Right lobe of liver (tissue), 6 donors: ENCODE results near the gene SOCS7. TPM values are rescaled to one million over a fixed set of nuclear protein-coding genes. Genes with fewer than 3 reads are reported as not detected.

ENCODE experiments used
- ATAC-seq, 4 donors: fragments of 200-7000 bp; cut with Tn5 transposase; one replicate each; pipeline ENCODE4 v1.9.1; 2020; ENCODE audit warnings: mild to moderate bottlenecking in 4 of 4, moderate library complexity in 4 of 4
- DNase-seq, 3 donors: peaks; one replicate each; pipeline ENCODE4 v3.0.0-alpha.2; 2020
- H3K27ac ChIP-seq, 3 donors: fragments of 200-600 bp; one replicate each; pipeline ENCODE4 v1.8.0; 2022
- H3K27me3 ChIP-seq, 2 donors: fragments of 200-600 bp; one replicate each; pipeline ENCODE4 v1.8.0; 2022
- H3K36me3 ChIP-seq, 4 donors: fragments of 200-600 bp; sonication (generic) in 1 of 4; one replicate each; pipeline versions ENCODE4 v1.5.1 to v1.8.0; 2017 to 2022; ENCODE audit warnings: control low read depth in 1 of 4
- H3K4me1 ChIP-seq, 4 donors: fragments of 200-600 bp; sonication (generic) in 1 of 4; one replicate each; pipeline versions ENCODE4 v1.5.1 to v1.8.0; 2017 to 2022; ENCODE audit warnings: control low read depth in 1 of 4
- H3K4me3 ChIP-seq, 3 donors: fragments of 200-600 bp; one replicate each; pipeline ENCODE4 v1.8.0; 2022
- H3K9me3 ChIP-seq, 4 donors: fragments of 200-600 bp; sonication (generic) in 1 of 4; one replicate each; pipeline versions ENCODE4 v1.5.1 to v1.8.0; 2017 to 2022; ENCODE audit warnings: control low read depth in 1 of 4
- POLR2A ChIP-seq: fragments of 450-650 bp; IDR thresholded peaks from one replicate; pipeline ENCODE4 v1.6.1; 2017; ENCODE audit warnings: antibody characterized with exemption, mild to moderate bottlenecking
- WGBS: methylation state at CpG from one replicate; pipeline ENCODE4 v1.1.6; 2018; ENCODE audit warnings: low coverage, low lambda C conversion rate; ENCODE audit not compliant: insufficient coverage; ENCODE audit errors: missing lambda C conversion rate; 5-methylcytosine and 5-hydroxymethylcytosine counted together
- intact Hi-C, 2 donors: fragments of 100-400 bp; cut with DNase I; formaldehyde crosslinking; loops; one replicate each; pipeline versions ENCODE4 v1.11.2 to v1.14.1; 2022
- total RNA-seq, 6 experiments: library from RNA; depleted of rRNA in 2 of 6; stranded (reverse); fragments of >200 nt in 2 of 6; fragmentation: NEBNext Ultra II Directional in 3 of 6; extraction: Animal tissue kit (Norgen Biotek cat#: 25700) in 3 of 6; gene quantifications; one replicate each; pipeline versions ENCODE4 v1.1.0 to v1.2.4, GENCODE V29; 2016 to 2023
- TF ChIP-seq, protein P1 (sequence below), 4 donors: fragments of 200-600 bp in 3 of 4; fragments of 450-650 bp in 1 of 4; IDR thresholded peaks; one replicate each; pipeline versions ENCODE4 v1.5.1 to v1.8.0; 2016 to 2022; ENCODE audit warnings: antibody characterized with exemption in 4 of 4, mild to moderate bottlenecking in 2 of 4
- donor health status: DM: no; HTN: yes; CAD: no.
- donor health status: DM: no; HTN: no; CAD: no.
- donor health status: DM: no; HTN: no; CAD: no.
- donor health status: DM: no; HTN: yes; CAD: no.
- donor health status: DM: no; HTN: yes; CAD: no.

SOCS7 gene
- total RNA-seq, 6 experiments from 2014 or later: 2.2 to 6.0 (median 4.3) TPM

DNA sequence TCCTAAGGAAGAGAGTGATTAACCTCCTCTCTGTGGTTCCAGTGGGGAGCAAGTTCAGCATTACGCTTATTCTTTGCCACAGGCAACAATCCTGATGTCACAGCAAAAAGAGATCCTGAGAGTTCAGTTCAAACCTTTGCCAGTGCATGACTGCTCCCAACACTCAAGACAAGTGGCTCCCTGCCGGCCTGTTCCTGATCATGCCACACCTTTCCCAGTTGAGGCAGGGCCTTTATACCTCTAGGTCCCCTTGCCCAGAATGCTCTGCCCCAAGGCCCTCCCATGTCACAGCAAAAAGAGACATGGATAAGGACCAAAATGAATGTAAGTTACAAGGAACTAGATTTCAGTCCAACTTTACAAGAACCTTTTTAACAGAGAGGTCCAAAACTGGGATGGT, 45.6 kb downstream of the SOCS7 start:
- TF ChIP-seq POLR2A: no peak
- TF ChIP-seq, protein P1, sequence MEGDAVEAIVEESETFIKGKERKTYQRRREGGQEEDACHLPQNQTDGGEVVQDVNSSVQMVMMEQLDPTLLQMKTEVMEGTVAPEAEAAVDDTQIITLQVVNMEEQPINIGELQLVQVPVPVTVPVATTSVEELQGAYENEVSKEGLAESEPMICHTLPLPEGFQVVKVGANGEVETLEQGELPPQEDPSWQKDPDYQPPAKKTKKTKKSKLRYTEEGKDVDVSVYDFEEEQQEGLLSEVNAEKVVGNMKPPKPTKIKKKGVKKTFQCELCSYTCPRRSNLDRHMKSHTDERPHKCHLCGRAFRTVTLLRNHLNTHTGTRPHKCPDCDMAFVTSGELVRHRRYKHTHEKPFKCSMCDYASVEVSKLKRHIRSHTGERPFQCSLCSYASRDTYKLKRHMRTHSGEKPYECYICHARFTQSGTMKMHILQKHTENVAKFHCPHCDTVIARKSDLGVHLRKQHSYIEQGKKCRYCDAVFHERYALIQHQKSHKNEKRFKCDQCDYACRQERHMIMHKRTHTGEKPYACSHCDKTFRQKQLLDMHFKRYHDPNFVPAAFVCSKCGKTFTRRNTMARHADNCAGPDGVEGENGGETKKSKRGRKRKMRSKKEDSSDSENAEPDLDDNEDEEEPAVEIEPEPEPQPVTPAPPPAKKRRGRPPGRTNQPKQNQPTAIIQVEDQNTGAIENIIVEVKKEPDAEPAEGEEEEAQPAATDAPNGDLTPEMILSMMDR (IDR thresholded peaks at IDR 0.05): no peak
- no peak for ATAC-seq
- intact Hi-C loops: no loop called here

DNA sequence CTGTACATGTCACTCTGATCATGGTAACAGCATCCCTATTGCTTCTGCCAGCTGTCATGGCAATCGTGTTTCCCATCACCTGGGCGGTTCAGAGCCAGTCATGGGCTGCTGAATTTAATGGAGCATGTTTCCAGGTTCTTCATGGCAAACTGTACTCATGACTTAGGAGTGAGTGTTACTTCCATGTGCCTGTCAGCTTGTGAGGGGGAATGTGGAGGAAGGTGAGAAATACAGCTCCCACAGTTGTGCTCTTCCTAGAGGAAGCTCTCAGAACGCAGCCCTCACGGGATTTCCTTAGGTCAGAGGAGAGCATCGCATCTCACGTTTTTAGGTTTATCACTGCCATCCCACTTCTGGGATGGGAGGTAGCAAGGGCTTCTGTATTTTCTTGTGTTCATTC, 48.6 kb downstream of the SOCS7 start:
- Histone ChIP-seq H3K4me1 (no peaks in the 10 kb centered on the region), H3K9me3 (no peaks in the 10 kb centered on the region), H3K27me3 (no peaks in the 10 kb centered on the region), H3K4me3 (no peak overlapping the region), H3K27ac (no peak overlapping the region), H3K36me3 (peaks cover 0 to 41% (median 19%) of the 10 kb centered on the region in 4 donors)
- intact Hi-C loops: no loop called here
- 79% methylated on average over 5 of the region's 6 CpGs for WGBS
- DNase-seq: no peak
- no peak for ATAC-seq
- TF ChIP-seq POLR2A: no peak

More for the DNA sequence above, 45.6 kb downstream of the SOCS7 start:
- Histone ChIP-seq H3K9me3 (no peaks in the 10 kb centered on the region), H3K27ac (no peak overlapping the region), H3K4me1 (no peaks in the 10 kb centered on the region), H3K36me3 (peaks cover 0 to 42% (median 21%) of the 10 kb centered on the region in 4 donors), H3K27me3 (no peaks in the 10 kb centered on the region), H3K4me3 (no peak overlapping the region)
- no peak for DNase-seq
- WGBS: 100% methylated on average over 1 of the region's 2 CpGs

DNA sequence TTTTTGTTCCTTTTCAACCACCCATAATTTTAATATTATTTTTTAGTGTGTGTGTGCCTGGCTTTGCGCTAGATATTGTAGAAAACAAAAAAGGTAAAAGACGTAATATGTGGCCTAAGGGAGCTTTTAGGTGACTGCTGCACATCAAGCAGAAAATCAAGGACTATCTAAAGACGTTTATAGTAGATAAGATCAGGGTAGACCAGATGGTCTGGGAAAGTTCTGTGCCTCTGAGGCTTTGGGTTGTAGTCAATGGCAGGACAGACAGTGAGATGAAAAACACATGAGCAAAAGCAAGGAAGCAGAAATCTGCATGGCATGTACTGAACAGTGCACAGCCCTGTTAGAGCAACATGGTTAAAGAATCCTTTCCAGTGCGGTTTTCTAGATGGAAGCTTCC, 49.8 kb downstream of the SOCS7 start:
- Histone ChIP-seq H3K27me3 (no peaks in the 10 kb centered on the region), H3K4me1 (no peaks in the 10 kb centered on the region), H3K27ac (no peak overlapping the region), H3K36me3 (peaks cover 0 to 29% (median 13%) of the 10 kb centered on the region in 4 donors), H3K9me3 (no peaks in the 10 kb centered on the region), H3K4me3 (no peak overlapping the region)
- no peak for TF ChIP-seq POLR2A
- TF ChIP-seq, protein P1 (IDR thresholded peaks at IDR 0.05): no peak
- ATAC-seq: no peak
- DNase-seq: no peak
- intact Hi-C loops: no loop called here
- WGBS: 83% methylated on average over 4 of the region's 4 CpGs

DNA sequence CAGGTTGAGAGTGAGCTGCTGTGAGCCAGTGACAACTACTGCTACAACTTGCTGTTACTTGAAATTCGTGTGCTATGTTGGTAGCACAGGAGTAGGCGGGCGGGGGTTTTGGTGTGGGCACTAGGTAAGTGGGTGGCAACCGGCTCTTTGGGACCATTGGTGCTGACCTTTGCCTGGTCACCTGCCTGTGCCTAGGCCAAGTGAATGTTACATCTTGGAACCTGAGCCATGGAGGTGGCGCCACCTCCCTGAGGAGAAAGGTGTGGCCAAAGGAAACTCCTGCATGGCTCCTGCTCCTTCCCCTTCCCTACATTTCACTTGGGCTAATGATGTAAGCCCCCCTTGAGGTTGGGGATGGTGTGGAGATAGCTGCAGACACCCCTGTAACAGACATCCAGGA, 51.3 kb downstream of the SOCS7 start:
- Histone ChIP-seq H3K27ac (no peak overlapping the region), H3K4me1 (no peaks in the 10 kb centered on the region), H3K9me3 (no peaks in the 10 kb centered on the region), H3K4me3 (no peak overlapping the region), H3K27me3 (no peaks in the 10 kb centered on the region), H3K36me3 (peaks cover 0 to 19% (median 6%) of the 10 kb centered on the region in 4 donors)
- intact Hi-C loops: no loop called here
- DNase-seq (no peak), ATAC-seq (no peak)
- WGBS: 100% methylated on average over 1 of the region's 5 CpGs
- TF ChIP-seq, protein P1 (IDR thresholded peaks at IDR 0.05): no peak
- no peak for TF ChIP-seq POLR2A

DNA sequence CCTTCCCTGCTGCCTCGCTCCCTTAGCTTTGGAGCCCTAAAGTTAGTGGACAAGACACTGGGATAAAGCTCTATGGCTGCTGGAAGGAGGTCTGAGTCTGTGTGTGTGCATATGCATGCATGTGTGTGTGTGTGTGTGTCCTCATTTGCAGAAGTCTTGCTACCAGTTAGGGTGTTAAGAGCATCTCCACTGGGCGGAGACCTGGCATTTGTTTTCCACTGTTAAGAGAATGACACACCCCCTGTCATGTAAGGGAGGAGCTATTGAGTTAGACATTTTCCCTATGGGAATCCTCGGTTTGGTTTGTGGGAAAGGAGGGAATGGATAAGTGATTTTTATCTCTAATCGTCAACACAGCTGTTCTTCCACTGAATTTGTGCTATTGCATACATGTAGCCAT, 51.8 kb downstream of the SOCS7 start:
- H3K4me3 ChIP-seq: no peak overlapping the region
- TF ChIP-seq POLR2A: no peak
- TF ChIP-seq, protein P1 (IDR thresholded peaks at IDR 0.05): no peak
- no peaks in the 10 kb centered on the region for H3K27me3 ChIP-seq
- 56% methylated on average over 3 of the region's 4 CpGs for WGBS
- ATAC-seq (no peak), DNase-seq (no peak)
- H3K4me1 ChIP-seq: no peaks in the 10 kb centered on the region
- intact Hi-C loops: no loop called here
- no peak overlapping the region for H3K27ac ChIP-seq
- peaks cover 0 to 19% (median 6%) of the 10 kb centered on the region in 4 donors for H3K36me3 ChIP-seq
- H3K9me3 ChIP-seq: no peaks in the 10 kb centered on the region
